ENCODE results near the gene STX18.
"Not testable (repeated sequence)": the region's sequence is repeated elsewhere in the genome, so short reads cannot be mapped to it uniquely, and the experiment has no call there.

Gene STX18

GRCh38 chr4:4480685-4481398 lies 61.0 kb downstream of the STX18 start:
- DNase-seq (ENCODE audit: low read depth, low spot score): no peak

GRCh38 chr4:4480205-4480604 lies 61.6 kb downstream of the STX18 start:
- DNase-seq (ENCODE audit: low read depth, low spot score): no peak

GRCh38 chr4:4479366-4479765 lies 62.5 kb downstream of the STX18 start:
- no peak for DNase-seq (ENCODE audit: low read depth, low spot score)

- no peak for DNase-seq (ENCODE audit: low read depth, low spot score)
Measured at GRCh38 chr4:4477796-4478195, 64.1 kb downstream of the STX18 start.

- DNase-seq (ENCODE audit: low read depth, low spot score): no peak
Measured at GRCh38 chr4:4477391-4477790, 64.5 kb downstream of the STX18 start.

GRCh38 chr4:4474476-4474875 lies 67.4 kb downstream of the STX18 start:
- DNase-seq (ENCODE audit: low read depth, low spot score): no peak

GRCh38 chr4:4472344-4472958 lies 69.4 kb downstream of the STX18 start:
- DNase-seq (ENCODE audit: low read depth, low spot score): no peak

- DNase-seq (ENCODE audit: low read depth, low spot score): no peak
Measured at GRCh38 chr4:4471195-4471594, 70.7 kb downstream of the STX18 start.

- no peak for DNase-seq (ENCODE audit: low read depth, low spot score)
Measured at GRCh38 chr4:4470208-4470607, 71.6 kb downstream of the STX18 start.

GRCh38 chr4:4465238-4465637 lies 76.6 kb downstream of the STX18 start:
- DNase-seq (ENCODE audit: low read depth, low spot score): not testable (repeated sequence)

GRCh38 chr4:4462970-4463369 lies 78.9 kb downstream of the STX18 start:
- no peak for DNase-seq (ENCODE audit: low read depth, low spot score)

- DNase-seq (ENCODE audit: low read depth, low spot score): no peak
Measured at GRCh38 chr4:4461850-4462249, 80.0 kb downstream of the STX18 start.

GRCh38 chr4:4461178-4461577 lies 80.7 kb downstream of the STX18 start:
- no peak for DNase-seq (ENCODE audit: low read depth, low spot score)

- DNase-seq (ENCODE audit: low read depth, low spot score): no peak
Measured at GRCh38 chr4:4460759-4461158, 81.1 kb downstream of the STX18 start.

GRCh38 chr4:4459181-4459580 lies 82.7 kb downstream of the STX18 start:
- no peak for DNase-seq (ENCODE audit: low read depth, low spot score)

GRCh38 chr4:4457803-4458553 lies 83.9 kb downstream of the STX18 start:
- peak; percentile 33 for DNase-seq (ENCODE audit: low read depth, low spot score)

- no peak for DNase-seq (ENCODE audit: low read depth, low spot score)
Measured at GRCh38 chr4:4456816-4457578, 84.9 kb downstream of the STX18 start.

- DNase-seq (ENCODE audit: low read depth, low spot score): no peak
Measured at GRCh38 chr4:4456351-4456750, 85.5 kb downstream of the STX18 start.

- no peak for DNase-seq (ENCODE audit: low read depth, low spot score)
Measured at GRCh38 chr4:4455210-4455865, 86.5 kb downstream of the STX18 start.

- DNase-seq (ENCODE audit: low read depth, low spot score): no peak
Measured at GRCh38 chr4:4446434-4446833, 95.4 kb downstream of the STX18 start.

GRCh38 chr4:4443821-4444220 lies 98.0 kb downstream of the STX18 start:
- no peak for DNase-seq (ENCODE audit: low read depth, low spot score)

Measured in iPS DF 19.7 (cell line).